ENCODE results near the gene EPB41L3.
A peak's percentile ranks its signal among the peaks of the same experiment; 100 is the strongest.

EPB41L3 gene

DNA sequence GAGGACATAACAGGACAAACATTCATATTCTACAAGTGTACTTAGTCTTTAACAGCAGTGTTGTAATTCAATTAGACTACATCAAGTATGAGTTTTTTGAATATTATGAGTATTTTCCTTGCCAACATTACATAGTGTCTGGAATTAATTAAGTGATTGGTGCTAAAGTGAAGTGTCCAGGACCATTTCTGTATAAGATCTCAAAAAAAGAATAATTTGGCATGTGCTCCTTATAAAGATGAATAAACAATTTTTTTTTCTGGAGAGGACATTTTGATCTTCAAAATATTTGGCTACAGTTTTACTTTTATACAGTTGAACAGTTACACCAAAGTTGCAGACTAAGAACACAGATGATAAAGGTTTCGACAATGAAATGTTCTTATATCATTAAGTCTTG lies 15.1 kb upstream of the EPB41L3 start:
- Histone ChIP-seq H3K4me3 (ENCODE audit: low read length in 2 of 2) (no peak overlapping the region), H3K4me1 (ENCODE audit: control insufficient read depth in 2 of 2, insufficient read depth in 2 of 2, low read length in 2 of 2) (no peaks in the 10 kb centered on the region), H3K27ac (ENCODE audit: low read depth in 2 of 2, low read length in 2 of 2) (no peak overlapping the region), H3K9ac (ENCODE audit: low read depth in 1 of 2, low read length in 2 of 2) (no peak overlapping the region), H3K27me3 (ENCODE audit: control insufficient read depth in 2 of 2, insufficient read depth in 2 of 2, low read length in 2 of 2) (no peaks in the 10 kb centered on the region), H3K9me3 (ENCODE audit: control insufficient read depth in 2 of 2, low read length in 2 of 2) (no peaks in the 10 kb centered on the region), H3K36me3 (ENCODE audit: control insufficient read depth in 2 of 2, insufficient read depth in 2 of 2, low read length in 2 of 2) (no peaks in the 10 kb centered on the region)

DNA sequence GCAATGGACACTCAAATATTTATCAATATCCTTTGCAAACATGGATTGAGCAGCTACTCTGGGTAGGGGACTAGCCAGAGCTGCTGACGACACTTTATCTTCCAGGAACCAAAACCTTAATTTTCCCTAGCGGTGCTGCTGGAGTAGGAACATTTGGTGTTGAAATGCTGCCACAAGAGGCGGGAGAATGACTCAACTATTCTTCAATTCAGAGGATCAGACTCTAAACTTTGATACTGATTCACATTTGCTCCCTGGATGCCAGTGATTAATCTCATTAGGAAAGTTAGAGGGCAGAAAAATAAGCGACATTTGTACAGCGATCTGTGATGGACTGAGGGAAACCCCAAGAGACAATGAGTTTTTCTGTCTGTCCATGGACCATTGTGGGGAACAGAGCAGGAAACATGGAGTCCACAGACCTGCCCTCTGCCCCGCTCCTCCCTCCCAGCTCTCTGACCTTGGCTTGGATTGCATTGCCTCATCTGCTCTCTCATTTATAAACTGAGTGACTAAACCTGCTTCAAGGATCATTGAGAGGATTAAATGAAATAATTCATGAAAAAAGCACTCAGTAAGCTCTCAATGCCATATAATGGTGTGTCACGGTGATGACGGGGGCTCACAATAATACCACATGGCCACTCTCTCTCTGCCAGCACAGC lies 12.6 kb upstream of the EPB41L3 start:
- H3K27me3 ChIP-seq (ENCODE audit: control insufficient read depth in 2 of 2, insufficient read depth in 2 of 2, low read length in 2 of 2), result no peaks in the 10 kb centered on the region
- H3K27ac ChIP-seq (ENCODE audit: low read depth in 2 of 2, low read length in 2 of 2), result no peak overlapping the region
- H3K9me3 ChIP-seq (ENCODE audit: control insufficient read depth in 2 of 2, low read length in 2 of 2), result no peaks in the 10 kb centered on the region
- no peaks in the 10 kb centered on the region for H3K36me3 ChIP-seq (ENCODE audit: control insufficient read depth in 2 of 2, insufficient read depth in 2 of 2, low read length in 2 of 2)
- no peak overlapping the region for H3K9ac ChIP-seq (ENCODE audit: low read depth in 1 of 2, low read length in 2 of 2)
- H3K4me3 ChIP-seq (ENCODE audit: low read length in 2 of 2), result no peak overlapping the region
- H3K4me1 ChIP-seq (ENCODE audit: control insufficient read depth in 2 of 2, insufficient read depth in 2 of 2, low read length in 2 of 2), result no peaks in the 10 kb centered on the region

DNA sequence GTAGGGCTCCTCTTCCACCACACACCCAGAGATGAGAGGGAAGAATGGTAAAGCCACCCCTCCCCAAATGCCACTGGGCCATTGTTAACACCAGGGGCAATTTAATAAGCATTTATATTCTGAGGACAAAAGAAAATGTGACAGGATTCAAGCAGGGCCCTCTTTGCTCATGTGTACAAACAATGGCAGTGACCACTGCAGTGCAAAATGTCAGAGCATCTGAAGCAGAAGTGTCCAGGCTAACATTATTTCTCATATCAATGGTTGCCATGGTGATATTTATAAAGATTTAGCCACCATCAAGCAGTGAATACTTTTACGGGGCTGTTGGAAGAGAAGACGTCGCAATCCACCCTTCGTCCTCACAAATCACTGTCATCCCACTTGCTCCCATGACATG lies 10.8 kb upstream of the EPB41L3 start:
- Histone ChIP-seq H3K4me3 (ENCODE audit: low read length in 2 of 2) (no peak overlapping the region), H3K27me3 (ENCODE audit: control insufficient read depth in 2 of 2, insufficient read depth in 2 of 2, low read length in 2 of 2) (no peaks in the 10 kb centered on the region)

DNA sequence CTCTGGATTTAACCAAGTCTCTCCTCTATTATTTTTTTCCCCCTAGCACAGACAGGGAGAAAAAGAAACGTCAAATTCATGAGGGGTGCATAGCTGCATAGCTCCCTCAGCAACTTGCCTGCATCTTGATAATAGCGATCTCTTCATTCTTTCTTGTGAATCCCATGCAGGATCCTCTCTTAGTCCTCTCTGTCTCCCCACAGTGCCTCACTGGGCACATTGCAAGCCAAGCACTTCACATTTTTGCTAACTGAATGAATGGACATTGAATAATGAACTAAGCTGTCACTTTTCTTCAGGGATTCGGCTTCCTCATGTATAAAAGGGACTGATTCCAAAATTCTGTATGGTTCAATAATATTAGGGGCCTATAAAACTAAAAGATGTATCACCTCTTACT lies 2.9 kb upstream of the EPB41L3 start:
- no peak overlapping the region for H3K9ac ChIP-seq (ENCODE audit: low read depth in 1 of 2, low read length in 2 of 2)
- H3K27ac ChIP-seq (ENCODE audit: low read depth in 2 of 2, low read length in 2 of 2), result no peak overlapping the region
- peaks cover 0 to 2% of the 10 kb centered on the region in 2 donors for H3K4me1 ChIP-seq (ENCODE audit: control insufficient read depth in 2 of 2, insufficient read depth in 2 of 2, low read length in 2 of 2)
- H3K4me3 ChIP-seq (ENCODE audit: low read length in 2 of 2), result no peak overlapping the region
- peaks cover 0 to 4% of the 10 kb centered on the region in 2 donors for H3K27me3 ChIP-seq (ENCODE audit: control insufficient read depth in 2 of 2, insufficient read depth in 2 of 2, low read length in 2 of 2)
- no peaks in the 10 kb centered on the region for H3K9me3 ChIP-seq (ENCODE audit: control insufficient read depth in 2 of 2, low read length in 2 of 2)
- no peaks in the 10 kb centered on the region for H3K36me3 ChIP-seq (ENCODE audit: control insufficient read depth in 2 of 2, insufficient read depth in 2 of 2, low read length in 2 of 2)

More for the DNA sequence above, 10.8 kb upstream of the EPB41L3 start:
- Histone ChIP-seq H3K36me3 (ENCODE audit: control insufficient read depth in 2 of 2, insufficient read depth in 2 of 2, low read length in 2 of 2) (no peaks in the 10 kb centered on the region), H3K4me1 (ENCODE audit: control insufficient read depth in 2 of 2, insufficient read depth in 2 of 2, low read length in 2 of 2) (no peaks in the 10 kb centered on the region), H3K9ac (ENCODE audit: low read depth in 1 of 2, low read length in 2 of 2) (no peak overlapping the region), H3K9me3 (ENCODE audit: control insufficient read depth in 2 of 2, low read length in 2 of 2) (no peaks in the 10 kb centered on the region), H3K27ac (ENCODE audit: low read depth in 2 of 2, low read length in 2 of 2) (no peak overlapping the region)

DNA sequence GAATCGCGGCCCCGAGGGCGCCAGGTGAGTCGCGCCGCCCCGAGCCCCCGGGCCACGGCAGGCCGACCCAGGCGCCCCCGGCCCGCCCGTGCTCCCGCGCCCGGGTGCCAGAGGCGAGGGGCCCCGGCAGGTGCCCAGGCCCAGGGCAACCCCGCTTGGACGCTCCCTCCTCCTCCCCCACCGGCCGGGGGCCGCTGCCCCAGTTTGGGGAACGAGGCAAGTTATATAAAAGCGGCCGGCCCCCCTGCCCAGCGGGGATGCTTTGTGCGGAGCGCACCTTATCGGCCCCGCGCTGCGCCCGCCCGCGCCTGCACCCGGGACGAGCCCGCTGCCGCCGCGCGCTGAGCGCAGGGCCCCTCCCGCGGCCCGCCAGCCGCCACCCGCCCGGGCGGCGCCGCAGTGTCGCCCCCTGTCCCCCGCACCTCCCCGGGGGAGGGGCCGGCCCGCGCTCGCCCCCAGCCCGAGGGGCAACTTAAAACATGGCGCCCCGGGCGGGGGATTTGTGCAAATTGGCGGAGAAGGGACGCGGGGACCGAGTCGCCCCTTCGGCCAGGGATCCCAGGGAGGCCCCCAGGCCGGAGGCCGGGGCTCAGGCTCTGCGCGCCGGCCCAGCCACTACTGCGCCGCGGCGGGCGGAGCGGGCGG lies 639 bp downstream of the EPB41L3 start:
- no peaks in the 10 kb centered on the region for H3K36me3 ChIP-seq (ENCODE audit: control insufficient read depth in 2 of 2, insufficient read depth in 2 of 2, low read length in 2 of 2)
- H3K27ac ChIP-seq (ENCODE audit: low read depth in 2 of 2, low read length in 2 of 2), result peak overlapping the region in 1 of 2 donors; percentile 43
- H3K27me3 ChIP-seq (ENCODE audit: control insufficient read depth in 2 of 2, insufficient read depth in 2 of 2, low read length in 2 of 2), result peaks cover 0 to 4% of the 10 kb centered on the region in 2 donors
- H3K9me3 ChIP-seq (ENCODE audit: control insufficient read depth in 2 of 2, low read length in 2 of 2), result no peaks in the 10 kb centered on the region
- H3K4me3 ChIP-seq (ENCODE audit: low read length in 2 of 2), result peak overlapping the region; percentile 62 to 66
- peaks cover 0 to 2% of the 10 kb centered on the region in 2 donors for H3K4me1 ChIP-seq (ENCODE audit: control insufficient read depth in 2 of 2, insufficient read depth in 2 of 2, low read length in 2 of 2)
- H3K9ac ChIP-seq (ENCODE audit: low read depth in 1 of 2, low read length in 2 of 2), result peak overlapping the region in 1 of 2 donors; percentile 36

DNA sequence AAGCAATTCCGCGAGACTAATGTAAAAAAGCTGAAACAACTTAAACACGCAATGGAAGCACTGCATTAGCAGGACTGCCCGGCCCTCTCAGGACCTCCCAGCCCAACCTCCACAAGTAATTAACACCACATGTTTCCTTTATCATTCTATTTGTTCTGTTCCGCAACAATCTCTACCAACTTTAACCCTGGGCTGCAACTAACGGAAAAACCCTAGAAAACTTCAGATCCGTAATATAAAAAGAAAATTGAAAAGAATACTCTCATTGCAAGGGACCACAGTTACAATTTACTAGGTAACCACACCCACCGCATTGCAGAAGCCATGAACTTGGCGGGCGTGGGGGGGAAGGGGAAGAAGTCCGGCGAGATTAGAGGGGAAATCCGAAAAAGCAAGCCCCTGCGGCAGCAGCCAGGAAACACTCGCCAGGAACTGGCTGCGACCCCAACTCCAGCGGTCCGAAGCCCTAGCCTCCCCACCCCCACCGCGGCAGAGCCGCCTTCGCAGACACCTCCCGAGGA lies 1.2 kb downstream of the EPB41L3 start:
- H3K4me3 ChIP-seq (ENCODE audit: low read length in 2 of 2), result peak overlapping the region; percentile 47 to 66
- peaks cover 0 to 4% of the 10 kb centered on the region in 2 donors for H3K27me3 ChIP-seq (ENCODE audit: control insufficient read depth in 2 of 2, insufficient read depth in 2 of 2, low read length in 2 of 2)
- H3K9me3 ChIP-seq (ENCODE audit: control insufficient read depth in 2 of 2, low read length in 2 of 2), result no peaks in the 10 kb centered on the region
- H3K27ac ChIP-seq (ENCODE audit: low read depth in 2 of 2, low read length in 2 of 2), result peak overlapping the region in 1 of 2 donors; percentile 43
- no peaks in the 10 kb centered on the region for H3K36me3 ChIP-seq (ENCODE audit: control insufficient read depth in 2 of 2, insufficient read depth in 2 of 2, low read length in 2 of 2)
- H3K9ac ChIP-seq (ENCODE audit: low read depth in 1 of 2, low read length in 2 of 2), result peak overlapping the region in 1 of 2 donors; percentile 36
- H3K4me1 ChIP-seq (ENCODE audit: control insufficient read depth in 2 of 2, insufficient read depth in 2 of 2, low read length in 2 of 2), result peaks cover 0 to 2% of the 10 kb centered on the region in 2 donors

DNA sequence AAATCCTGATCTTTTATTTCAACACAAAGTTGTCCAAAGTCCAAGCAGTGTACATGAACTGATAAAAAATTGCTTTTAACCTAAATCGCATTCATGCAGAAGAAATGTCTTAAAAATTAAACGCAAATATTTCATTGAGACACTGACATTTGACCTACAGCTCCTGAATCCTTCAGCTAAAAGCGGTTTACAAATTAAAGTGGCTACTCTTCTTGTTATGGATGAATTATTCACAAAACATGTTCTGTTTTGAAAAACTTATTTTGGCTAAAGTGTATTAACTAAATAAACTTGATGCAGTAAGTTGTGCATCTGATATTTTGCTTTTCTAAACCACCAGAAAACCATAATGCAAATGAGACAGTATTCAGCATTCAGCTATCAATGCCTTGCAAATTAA lies 2.2 kb downstream of the EPB41L3 start:
- H3K27ac ChIP-seq (ENCODE audit: low read depth in 2 of 2, low read length in 2 of 2), result no peak overlapping the region
- no peaks in the 10 kb centered on the region for H3K9me3 ChIP-seq (ENCODE audit: control insufficient read depth in 2 of 2, low read length in 2 of 2)
- H3K9ac ChIP-seq (ENCODE audit: low read depth in 1 of 2, low read length in 2 of 2), result no peak overlapping the region

DNA sequence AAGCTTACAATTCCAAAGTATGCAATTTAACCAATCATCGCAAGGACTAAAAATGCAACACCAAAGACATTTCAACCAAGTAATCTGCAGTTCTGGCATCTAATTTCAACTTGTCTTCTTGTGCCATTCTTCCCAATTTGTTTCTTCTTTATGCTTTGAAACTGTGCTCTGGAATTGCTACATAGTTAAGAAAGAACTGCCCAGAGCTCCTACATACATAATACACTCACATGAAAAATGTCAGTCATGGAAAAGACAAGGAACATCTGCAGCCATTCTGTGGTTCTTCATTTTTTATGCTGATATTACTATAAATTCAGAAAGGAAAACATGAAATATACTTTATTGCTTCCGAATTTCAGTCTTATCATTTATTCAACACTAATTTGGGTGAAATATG lies 4.4 kb downstream of the EPB41L3 start:
- H3K27ac ChIP-seq (ENCODE audit: low read depth in 2 of 2, low read length in 2 of 2), result no peak overlapping the region
- no peak overlapping the region for H3K9ac ChIP-seq (ENCODE audit: low read depth in 1 of 2, low read length in 2 of 2)
- H3K36me3 ChIP-seq (ENCODE audit: control insufficient read depth in 2 of 2, insufficient read depth in 2 of 2, low read length in 2 of 2), result no peaks in the 10 kb centered on the region
- no peaks in the 10 kb centered on the region for H3K9me3 ChIP-seq (ENCODE audit: control insufficient read depth in 2 of 2, low read length in 2 of 2)
- peaks cover 0 to 2% of the 10 kb centered on the region in 2 donors for H3K4me1 ChIP-seq (ENCODE audit: control insufficient read depth in 2 of 2, insufficient read depth in 2 of 2, low read length in 2 of 2)
- peaks cover 0 to 2% of the 10 kb centered on the region in 2 donors for H3K27me3 ChIP-seq (ENCODE audit: control insufficient read depth in 2 of 2, insufficient read depth in 2 of 2, low read length in 2 of 2)
- no peak overlapping the region for H3K4me3 ChIP-seq (ENCODE audit: low read length in 2 of 2)

More for the DNA sequence above, 2.2 kb downstream of the EPB41L3 start:
- Histone ChIP-seq H3K27me3 (ENCODE audit: control insufficient read depth in 2 of 2, insufficient read depth in 2 of 2, low read length in 2 of 2) (peaks cover 0 to 2% of the 10 kb centered on the region in 2 donors), H3K4me1 (ENCODE audit: control insufficient read depth in 2 of 2, insufficient read depth in 2 of 2, low read length in 2 of 2) (peaks cover 0 to 2% of the 10 kb centered on the region in 2 donors), H3K36me3 (ENCODE audit: control insufficient read depth in 2 of 2, insufficient read depth in 2 of 2, low read length in 2 of 2) (no peaks in the 10 kb centered on the region), H3K4me3 (ENCODE audit: low read length in 2 of 2) (no peak overlapping the region)

DNA sequence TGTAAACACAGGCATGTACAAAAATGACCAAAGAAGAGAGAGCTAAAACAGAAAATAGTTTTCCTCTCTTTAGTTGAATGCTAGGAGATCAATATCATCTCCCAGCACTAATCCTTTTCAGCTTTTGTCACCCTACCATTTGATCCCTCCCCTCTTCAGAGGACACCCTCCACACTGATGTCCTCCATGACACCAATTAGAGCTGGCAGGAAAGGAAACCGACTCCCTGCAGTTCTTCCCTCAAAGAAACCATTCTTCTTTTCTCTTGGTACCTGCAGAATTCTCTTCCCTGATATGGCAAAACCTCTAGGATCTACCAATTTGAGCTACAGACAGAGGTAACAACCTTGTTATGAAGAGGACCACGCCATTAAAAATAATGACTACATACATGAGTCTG lies 5.3 kb downstream of the EPB41L3 start:
- peaks cover 0 to 2% of the 10 kb centered on the region in 2 donors for H3K27me3 ChIP-seq (ENCODE audit: control insufficient read depth in 2 of 2, insufficient read depth in 2 of 2, low read length in 2 of 2)
- H3K9me3 ChIP-seq (ENCODE audit: control insufficient read depth in 2 of 2, low read length in 2 of 2), result no peaks in the 10 kb centered on the region
- H3K4me3 ChIP-seq (ENCODE audit: low read length in 2 of 2), result no peak overlapping the region
- H3K27ac ChIP-seq (ENCODE audit: low read depth in 2 of 2, low read length in 2 of 2), result no peak overlapping the region
- H3K9ac ChIP-seq (ENCODE audit: low read depth in 1 of 2, low read length in 2 of 2), result no peak overlapping the region
- H3K36me3 ChIP-seq (ENCODE audit: control insufficient read depth in 2 of 2, insufficient read depth in 2 of 2, low read length in 2 of 2), result no peaks in the 10 kb centered on the region
- no peaks in the 10 kb centered on the region for H3K4me1 ChIP-seq (ENCODE audit: control insufficient read depth in 2 of 2, insufficient read depth in 2 of 2, low read length in 2 of 2)

DNA sequence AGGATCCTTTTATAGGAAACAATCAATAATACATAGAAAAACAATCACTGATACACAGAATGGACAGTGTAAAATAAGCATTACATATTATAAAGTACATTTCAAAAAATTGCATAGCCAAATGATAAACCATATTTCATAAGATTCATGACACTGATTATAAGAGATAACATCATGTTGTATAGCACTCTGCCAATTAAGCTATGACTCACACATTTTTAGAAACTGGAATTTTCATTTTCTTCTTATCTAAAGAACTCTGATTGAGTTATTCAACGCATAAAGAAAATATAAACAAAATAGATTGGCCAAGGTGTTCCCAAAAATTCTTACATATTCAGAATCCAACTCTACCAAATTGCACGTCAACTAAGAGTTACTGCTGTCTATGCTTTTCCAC lies 5.9 kb downstream of the EPB41L3 start:
- no peaks in the 10 kb centered on the region for H3K36me3 ChIP-seq (ENCODE audit: control insufficient read depth in 2 of 2, insufficient read depth in 2 of 2, low read length in 2 of 2)
- no peaks in the 10 kb centered on the region for H3K9me3 ChIP-seq (ENCODE audit: control insufficient read depth in 2 of 2, low read length in 2 of 2)
- H3K4me3 ChIP-seq (ENCODE audit: low read length in 2 of 2), result no peak overlapping the region
- H3K27ac ChIP-seq (ENCODE audit: low read depth in 2 of 2, low read length in 2 of 2), result no peak overlapping the region
- peaks cover 0 to 2% of the 10 kb centered on the region in 2 donors for H3K27me3 ChIP-seq (ENCODE audit: control insufficient read depth in 2 of 2, insufficient read depth in 2 of 2, low read length in 2 of 2)
- H3K4me1 ChIP-seq (ENCODE audit: control insufficient read depth in 2 of 2, insufficient read depth in 2 of 2, low read length in 2 of 2), result no peaks in the 10 kb centered on the region
- no peak overlapping the region for H3K9ac ChIP-seq (ENCODE audit: low read depth in 1 of 2, low read length in 2 of 2)
